Esophagus muscularis mucosa (tissue), 3 donors: ENCODE data around the gene SPATS2.

Experiments used
- CTCF ChIP-seq, 3 experiments: fragments of 200-600 bp in 2 of 3; fragments of 450-650 bp in 1 of 3; sonication (generic) in 2 of 3; IDR thresholded peaks; one replicate each; pipeline ENCODE4 v1.5.1; 2017 to 2019; ENCODE audit warnings: antibody characterized with exemption in 3 of 3, mild to moderate bottlenecking in 2 of 3, moderate library complexity in 1 of 3
- POLR2A ChIP-seq: fragments of 450-650 bp; IDR thresholded peaks from one replicate; pipeline ENCODE4 v1.6.1; 2017; ENCODE audit warnings: antibody characterized with exemption, moderate library complexity, mild to moderate bottlenecking, low read depth
- POLR2AphosphoS5 ChIP-seq, 2 donors: sonication (generic); formaldehyde crosslinking; IDR thresholded peaks; one replicate each; pipeline ENCODE4 v1.6.1; 2017; ENCODE audit warnings: antibody characterized with exemption in 2 of 2

GRCh38 chr12:49511410-49511809, 144.1 kb downstream of the SPATS2 start:
- no peak for TF ChIP-seq CTCF (IDR thresholded peaks at IDR 0.05)
- TF ChIP-seq POLR2A = no peak
- TF ChIP-seq POLR2AphosphoS5 (IDR thresholded peaks at IDR 0.05) = no peak
